Stimulated activated CD4-positive, alpha-beta T cell treated with anti-CD3 and anti-CD28 coated beads, Interleukin-15, amount 100 ng/mL, for 24 hours (primary cell): ENCODE results near the gene CCT2.
"Not testable (repeated sequence)": the region's sequence is repeated elsewhere in the genome, so short reads cannot be mapped to it uniquely, and the experiment has no call there.

Experiments used
- DNase-seq: peaks from one replicate; pipeline ENCODE4 v3.0.0-alpha.2; 2020

CCT2 gene

DNA sequence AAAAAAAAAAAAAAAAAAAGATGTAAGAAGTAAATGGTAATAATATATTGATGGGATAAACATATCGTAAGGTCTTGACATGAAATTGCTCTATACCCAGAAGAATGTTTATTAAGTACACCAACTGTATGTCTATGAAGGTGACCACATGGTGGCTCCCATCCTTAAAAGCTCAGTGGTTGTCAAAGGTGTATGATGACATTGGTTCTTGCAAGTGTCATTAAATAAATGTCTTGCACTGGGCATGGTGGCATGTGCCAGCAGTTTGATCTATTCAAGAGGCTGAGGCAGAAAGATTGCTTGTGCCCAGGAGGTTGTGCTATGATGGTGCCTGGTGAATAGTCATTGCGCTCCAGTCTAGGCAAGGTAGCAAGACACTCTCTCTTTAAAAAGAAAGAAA lies 10.4 kb downstream of the CCT2 start:
- DNase-seq = no peak

DNA sequence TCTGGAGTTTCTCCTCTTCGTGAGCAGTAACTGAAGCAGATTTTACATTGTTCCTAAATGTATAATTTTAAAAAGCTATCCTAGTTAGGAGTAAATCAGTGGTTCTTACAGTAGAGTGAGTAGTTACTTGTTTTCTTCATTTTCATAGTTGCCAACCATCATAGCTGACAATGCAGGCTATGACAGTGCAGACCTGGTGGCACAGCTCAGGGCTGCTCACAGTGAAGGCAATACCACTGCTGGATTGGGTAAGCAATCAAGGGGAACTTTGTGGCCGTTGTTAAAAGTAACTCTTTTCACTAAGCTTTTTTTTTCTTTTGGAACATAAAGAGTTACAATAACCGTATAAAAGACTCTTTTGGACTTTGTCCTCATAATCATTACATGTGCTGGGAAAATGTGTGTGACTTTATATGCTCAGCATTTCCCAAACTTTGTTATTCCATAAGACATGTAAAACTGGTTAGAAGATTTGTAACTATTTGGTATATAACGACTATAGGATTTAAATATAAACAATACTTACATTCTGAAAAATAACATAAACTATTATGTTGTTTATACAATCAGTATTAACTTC lies 13.0 kb downstream of the CCT2 start:
- no peak for DNase-seq

DNA sequence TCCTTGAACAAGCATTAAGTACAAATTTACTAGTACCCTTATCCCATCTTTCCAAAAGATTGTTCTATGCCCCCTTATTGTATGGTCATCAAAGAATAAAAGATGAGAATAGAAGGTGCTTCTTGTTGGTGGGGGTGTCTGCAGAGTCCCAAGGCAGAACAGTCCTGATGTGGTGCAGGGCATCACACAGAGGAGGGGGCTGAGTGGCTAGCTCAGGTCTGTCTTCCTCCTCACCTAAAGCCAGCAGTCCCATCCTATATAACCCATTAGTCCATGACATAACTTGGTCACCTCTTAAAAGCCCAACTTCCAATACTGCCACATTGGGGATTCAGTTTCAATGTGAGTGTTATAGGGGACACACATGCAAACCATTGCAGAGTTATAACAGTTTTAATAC lies 15.5 kb downstream of the CCT2 start:
- DNase-seq = no peak

DNA sequence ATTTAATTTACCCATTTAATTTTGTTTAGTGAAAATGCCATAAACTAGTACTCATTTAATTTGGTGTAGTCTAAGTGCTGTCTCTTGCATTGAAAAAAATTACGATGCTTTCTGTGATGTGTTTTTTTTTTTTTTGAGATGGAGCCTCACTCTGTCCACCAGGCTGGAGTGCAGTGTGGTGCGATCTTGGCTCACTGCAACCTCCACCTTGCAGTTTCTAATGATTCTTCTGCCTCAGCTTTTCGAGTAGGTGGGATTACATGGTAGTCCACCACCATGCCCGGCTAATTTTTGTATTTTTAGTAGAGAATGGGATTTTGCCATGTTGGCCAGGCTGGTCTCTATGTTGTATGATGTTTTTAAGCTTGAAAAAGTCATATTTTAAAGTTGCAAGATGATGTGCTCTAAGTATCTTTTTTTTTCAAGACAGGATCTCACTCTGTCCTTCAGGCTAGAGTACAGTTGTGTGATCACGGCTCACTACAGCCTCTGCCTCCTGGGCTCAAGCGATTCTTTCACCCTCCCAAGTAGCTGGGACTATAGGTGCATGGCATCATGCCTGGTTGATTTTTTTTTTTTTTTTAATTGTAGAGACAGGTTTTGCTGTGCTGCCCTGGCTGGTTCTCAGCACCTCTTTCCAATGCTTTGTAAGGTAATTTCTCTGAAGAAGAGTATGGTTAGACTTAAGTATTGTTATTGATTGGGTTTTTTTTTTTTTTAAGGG lies 16.9 kb downstream of the CCT2 start:
- DNase-seq = no peak

DNA sequence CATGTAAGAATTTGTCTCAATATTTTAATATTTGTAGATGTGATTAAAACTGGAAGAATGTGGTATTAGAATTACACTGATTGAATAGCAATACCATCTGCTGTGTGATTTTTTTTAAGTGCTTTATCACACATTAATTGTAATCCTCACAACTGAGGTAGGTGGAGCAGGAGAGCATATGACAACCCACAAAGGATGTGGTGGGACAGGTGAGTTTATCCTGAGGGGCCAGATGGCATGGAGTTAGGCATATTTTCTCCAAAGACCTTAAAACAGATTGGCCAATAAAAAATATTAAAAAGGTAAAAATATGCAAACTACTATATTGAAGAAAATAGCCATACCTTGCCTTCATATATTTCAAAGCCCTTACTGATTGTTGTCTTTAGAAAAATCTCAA lies 17.7 kb downstream of the CCT2 start:
- DNase-seq = no peak

DNA sequence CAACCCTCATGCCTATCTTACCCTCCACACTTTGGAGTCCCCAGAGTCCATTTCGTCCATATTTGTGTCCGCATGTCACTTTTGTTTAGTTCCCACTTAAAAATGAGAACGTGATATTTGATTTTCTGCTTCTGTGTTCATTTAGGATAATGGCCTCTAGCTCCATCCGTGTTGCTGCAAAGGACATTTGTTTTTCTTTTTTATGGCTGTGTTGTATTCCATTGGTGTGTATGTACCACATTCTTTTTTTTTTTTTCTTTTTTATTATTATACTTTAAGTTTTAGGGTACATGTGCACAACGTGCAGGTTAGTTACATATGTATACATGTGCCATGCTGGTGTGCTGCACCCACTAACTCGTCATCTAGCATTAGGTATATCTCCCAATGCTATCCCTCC lies 18.3 kb downstream of the CCT2 start:
- DNase-seq = not testable (repeated sequence)

DNA sequence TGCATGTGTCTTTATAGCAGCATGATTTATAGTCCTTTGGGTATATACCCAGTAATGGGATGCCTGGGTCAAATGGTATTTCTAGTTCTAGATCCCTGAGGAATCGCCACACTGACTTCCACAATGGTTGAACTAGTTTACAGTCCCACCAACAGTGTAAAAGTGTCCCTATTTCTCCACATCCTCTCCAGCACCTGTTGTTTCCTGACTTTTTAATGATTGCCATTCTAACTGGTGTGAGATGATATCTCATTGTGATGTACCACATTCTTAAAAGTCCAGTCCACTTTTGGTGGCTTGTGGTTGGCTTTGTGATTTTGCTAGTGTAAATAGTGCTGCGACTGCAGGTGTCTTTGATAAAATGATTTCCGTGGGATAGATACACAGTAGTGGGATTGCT lies 19.0 kb downstream of the CCT2 start:
- DNase-seq = not testable (repeated sequence)

DNA sequence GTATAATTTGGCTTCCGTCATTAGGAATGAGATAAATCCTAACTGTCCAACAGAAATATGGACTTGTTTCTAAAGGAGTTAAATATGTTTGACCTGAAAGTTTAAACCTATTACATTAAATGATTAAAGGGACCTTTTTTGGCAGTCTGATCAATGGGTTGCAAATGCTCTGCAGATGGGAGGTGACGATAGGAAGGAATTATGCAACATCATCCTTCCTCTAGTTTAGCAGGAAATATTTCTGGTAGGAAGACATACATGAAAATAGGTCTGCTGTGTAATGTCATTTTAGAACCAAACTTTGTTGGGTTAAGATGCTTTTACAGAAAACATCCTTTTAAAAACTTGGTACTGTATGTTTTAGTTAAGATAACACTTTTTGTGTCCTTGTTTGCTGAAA lies 22.9 kb downstream of the CCT2 start:
- no peak for DNase-seq

DNA sequence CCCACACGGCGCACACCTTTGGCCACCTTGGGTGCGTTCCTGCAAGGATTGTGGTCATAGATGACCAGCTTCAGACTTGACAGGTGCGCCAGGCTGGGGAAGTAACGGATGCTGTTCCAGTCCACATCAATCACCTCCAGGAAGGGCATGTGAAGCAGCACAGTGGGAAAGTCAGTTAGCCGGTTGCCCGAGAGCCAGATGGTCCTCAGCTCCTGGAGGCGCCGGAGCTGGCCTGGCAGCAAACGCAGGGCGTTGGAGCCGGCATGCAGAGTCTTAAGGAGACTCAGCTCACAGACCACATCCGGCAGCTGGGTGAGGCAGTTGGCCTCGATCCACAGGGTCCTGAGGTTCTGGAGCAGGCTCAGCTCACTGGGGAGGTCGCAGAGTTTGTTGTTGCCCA lies 24.9 kb downstream of the CCT2 start:
- no peak for DNase-seq

DNA sequence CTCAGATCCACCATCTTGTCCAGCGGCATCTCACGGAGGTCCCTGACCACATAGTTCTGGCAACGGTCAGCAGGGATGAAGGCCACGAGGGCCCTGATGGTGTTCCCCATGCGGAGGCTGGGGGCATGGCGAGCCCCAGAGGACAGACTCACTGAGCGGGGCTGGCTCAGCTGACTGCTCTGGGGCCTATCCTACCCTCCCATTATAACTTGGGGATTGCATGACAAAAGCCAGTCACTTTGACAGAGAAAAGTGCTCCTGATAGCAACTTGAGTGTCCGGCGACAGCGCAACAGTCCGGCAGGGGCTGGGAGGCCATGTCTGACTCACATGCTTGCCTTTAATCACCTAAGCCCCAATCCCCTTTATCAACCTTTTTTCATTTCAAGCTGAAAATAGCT lies 25.5 kb downstream of the CCT2 start, which contains the start of gene LRRC10:
TSS of gene LRRC10 (minus strand) at position 179 of the 400 bp plus-strand sequence. CDS start at position 110, 69 bp downstream.
- DNase-seq = no peak

DNA sequence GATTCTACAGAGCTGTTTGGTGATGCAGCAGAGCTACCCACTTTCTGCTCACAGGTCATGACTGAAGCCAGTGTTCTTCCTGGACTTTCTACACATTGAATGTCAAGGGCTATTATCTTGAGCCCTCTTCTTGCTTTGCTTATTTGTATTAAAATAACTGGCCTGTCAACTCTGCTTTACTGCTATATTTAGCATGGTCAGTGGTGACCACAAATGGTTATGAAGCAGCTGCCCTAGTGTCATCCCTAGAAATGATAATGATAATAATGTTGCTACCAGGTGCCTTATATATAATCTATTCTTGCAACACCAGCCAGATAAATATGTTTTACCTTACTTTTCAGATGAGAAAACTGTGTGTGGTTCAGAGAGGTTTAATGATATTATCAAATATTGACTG lies 28.1 kb downstream of the CCT2 start:
- DNase-seq = no peak

DNA sequence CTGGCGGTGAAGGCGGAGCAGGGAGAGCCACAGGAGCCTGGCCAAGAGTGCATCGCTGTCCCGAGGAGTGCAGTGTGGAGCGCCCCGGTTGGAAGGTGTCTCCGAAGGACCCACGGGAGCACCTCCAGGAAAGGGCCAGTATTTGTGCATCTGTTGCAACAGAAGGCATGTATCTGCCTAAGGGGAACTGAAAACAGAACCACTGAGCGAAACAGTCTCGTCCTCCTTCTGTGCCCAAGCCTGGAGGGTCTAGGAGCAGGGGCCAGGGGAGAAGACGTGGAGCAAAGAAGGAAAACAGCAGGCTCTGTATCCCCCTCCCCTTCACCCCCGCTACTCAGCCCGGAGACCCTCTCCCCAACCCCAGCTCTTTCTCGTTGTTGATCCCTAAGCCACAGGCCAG lies 30.8 kb downstream of the CCT2 start:
- DNase-seq = no peak

DNA sequence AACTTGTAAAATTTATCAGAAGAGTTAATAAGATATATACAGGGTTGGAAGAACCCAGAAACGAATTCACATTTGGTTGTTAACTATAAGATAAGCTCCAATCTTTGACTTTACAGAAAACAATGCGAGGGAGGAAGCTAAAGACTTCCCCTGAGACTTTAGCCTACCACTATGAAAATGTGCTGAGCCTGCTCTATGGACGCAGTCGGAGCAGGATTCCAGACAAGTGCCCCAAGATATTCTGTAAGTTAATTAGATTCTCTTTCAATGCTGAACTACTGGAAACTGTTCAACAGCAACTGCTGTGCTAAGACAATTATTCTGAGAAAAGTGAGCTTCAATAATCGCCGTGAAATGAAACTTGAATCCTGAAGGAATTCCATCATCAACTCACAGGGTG lies 33.8 kb downstream of the CCT2 start:
- DNase-seq = no peak

DNA sequence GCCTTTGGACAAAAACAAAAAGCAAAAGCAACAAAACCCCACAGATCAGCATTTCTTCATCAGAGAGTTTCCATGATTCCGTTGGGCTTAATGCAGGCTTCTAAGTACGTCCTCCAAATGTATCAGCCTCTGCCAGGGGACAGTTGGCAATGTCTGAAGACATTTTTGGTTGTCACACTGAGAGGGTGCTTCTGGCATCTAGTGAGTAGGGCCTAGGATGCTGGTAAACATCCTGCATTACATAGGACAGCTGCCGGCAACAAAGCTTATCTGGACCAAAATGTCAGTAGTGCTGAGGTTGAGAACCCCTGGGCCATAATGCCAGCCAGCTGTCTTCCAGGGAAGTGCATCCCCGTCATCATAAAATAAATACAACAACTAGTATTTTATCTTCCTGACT lies 34.8 kb downstream of the CCT2 start:
- no peak for DNase-seq

DNA sequence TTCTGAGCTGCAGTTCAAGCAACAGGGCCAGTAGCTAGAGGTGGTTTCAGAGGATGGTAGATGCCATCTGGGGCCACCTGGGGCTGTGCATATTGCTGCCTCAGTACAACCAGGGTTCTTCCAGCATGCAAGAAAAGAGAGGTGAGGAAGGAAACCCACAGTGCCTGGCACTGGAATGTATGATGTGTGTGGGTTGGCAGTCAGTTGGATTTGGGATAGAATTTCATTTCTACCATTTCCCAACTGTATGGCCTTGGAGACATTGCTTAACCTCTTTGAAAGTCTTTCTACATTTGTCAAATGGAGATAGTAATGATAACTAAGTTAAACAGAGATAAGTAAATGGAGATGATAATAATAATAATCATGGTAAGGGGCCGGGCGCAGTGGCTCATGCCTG lies 35.7 kb downstream of the CCT2 start:
- DNase-seq = no peak

DNA sequence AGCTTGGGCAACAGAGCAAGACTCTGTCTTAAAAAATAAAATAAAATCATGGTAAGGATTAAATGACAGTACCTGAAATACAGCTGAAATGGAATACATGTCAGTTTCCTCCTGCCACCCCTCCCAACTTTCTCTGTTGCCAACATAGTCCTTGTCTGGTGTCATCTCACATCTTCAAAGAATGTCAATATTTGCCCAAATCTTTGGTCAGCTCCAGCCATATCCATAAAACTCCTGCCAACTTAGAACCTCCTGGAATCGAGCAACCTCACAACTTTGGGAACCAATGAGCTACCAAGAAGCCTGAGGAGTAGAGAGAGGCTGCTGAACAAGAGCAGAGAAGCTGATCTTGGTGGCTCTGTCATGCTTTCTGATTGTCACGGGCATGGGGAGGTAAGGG lies 36.3 kb downstream of the CCT2 start:
- no peak for DNase-seq

DNA sequence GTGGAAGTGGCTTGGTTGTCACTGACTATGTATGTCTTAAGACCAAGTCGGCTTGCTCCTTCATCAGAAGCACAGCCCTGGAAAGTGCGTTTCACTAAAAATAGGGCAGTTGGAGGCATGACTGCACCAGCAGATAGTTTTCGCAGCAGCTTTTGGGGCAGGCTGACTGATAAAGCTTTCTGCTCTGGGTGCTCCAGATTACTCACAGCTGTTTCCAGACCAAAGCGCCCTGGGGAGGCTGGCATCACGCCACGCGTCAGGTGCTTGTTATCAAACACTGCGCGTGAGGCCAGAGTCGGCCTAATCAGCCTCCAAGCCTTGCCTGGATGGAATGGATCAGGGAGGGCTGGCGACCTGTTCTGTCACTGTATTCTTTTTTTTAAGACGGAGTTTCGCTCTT lies 38.7 kb downstream of the CCT2 start:
- no peak for DNase-seq

DNA sequence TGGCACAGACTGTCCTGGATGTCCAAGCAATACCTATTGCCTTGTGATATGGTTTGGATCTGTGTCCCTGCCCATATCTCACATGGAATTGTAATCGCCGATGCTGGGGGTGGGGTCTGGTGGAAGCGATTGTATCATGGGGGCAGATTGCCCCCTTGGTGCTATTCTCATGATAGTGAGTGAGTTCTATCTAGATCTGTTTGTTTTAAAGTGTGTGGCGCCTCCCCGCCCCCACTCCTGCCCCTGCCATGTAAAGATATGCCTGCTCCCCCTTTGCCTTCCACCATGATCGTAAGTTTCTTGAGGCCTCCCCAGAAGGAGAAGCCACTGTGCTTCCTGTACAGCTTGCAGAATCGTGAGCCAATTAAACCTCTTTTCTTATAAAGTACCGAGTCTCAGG lies 42.2 kb downstream of the CCT2 start:
- no peak for DNase-seq

DNA sequence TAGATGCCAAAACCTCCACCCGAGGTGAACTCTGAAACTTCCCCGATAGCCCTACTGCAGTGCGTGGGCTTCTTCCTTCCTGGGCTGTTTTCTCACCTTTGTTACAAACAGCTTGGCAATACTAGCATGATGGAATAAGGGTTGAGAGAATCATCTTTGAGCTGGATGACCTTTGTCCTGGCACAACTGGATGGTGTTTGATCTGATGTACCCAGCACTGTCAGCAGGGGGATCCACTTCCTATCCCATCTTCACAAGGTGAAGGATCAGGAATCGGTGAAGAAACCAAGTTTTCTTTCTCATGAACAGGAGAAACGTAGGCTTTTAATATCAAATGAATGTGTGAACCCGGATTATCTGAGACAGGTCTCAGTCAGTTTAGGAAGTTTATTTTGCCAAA lies 44.9 kb downstream of the CCT2 start:
- DNase-seq = no peak

DNA sequence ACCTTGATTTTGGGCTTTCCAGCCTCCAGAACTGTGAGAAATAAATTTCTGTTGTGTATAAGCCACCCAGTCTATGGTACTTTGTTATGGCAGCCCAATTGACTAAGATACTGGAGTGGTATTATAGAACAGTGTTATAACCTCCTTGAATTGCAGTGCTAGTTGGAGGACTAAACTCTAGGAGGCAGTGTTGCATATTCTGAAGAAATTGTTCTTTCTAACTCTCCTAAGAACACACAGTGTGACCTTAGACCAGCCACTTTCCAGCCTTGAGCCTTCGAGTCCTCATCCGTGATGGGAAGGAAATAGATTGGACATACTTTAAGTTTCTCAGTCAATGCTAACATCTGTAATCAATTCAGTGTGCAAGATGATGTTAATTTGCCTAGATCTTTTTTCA lies 47.8 kb downstream of the CCT2 start:
- no peak for DNase-seq

DNA sequence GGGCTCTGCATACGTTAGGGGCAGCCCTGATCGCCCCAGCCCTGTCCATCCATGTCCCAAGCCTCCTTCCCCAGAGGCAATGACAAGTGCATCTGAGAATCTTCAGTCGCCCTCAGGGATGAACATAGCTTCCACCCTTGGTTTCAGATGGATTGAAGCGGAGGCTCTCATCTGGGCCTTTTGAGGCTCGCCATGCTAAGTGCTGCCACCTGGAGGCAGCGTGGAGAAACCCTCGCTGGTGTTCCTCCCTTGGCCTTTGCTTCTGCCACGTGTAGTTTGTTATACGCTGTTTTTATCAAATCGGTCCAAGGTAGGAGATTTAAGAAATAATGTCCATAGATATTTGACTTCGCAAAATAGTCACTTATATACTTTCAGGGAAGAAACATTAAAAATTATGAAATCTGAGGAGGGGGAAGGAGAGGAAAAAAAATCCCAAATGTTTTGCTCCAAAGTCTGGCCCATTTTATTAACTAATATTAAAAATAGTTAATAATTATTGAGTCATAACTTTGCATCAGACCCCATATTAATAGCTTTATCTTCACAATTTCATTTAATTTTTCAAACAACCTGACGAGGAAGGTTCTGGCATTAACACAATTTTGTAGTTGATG lies 54.2 kb downstream of the CCT2 start:
- peak; percentile 78 for DNase-seq

DNA sequence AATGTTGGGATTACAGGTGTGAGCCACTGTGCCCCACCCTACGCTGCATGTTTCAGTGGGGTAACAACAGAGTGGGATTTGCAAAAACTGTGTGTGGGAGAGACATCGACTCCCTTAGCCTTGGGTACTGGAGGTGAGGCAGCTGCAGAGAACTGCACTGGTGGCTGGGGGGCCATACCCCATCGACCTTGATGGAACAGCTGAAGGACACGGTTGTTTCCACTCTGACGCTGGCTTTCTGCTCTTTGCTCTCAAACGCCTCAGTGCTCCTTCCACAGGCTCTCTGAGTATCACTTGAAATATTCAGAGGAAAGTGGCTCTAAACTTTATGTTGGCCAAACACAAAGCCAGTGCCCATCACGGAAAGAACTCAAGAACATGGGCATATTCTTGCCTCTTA lies 56.3 kb downstream of the CCT2 start:
- DNase-seq = no peak

DNA sequence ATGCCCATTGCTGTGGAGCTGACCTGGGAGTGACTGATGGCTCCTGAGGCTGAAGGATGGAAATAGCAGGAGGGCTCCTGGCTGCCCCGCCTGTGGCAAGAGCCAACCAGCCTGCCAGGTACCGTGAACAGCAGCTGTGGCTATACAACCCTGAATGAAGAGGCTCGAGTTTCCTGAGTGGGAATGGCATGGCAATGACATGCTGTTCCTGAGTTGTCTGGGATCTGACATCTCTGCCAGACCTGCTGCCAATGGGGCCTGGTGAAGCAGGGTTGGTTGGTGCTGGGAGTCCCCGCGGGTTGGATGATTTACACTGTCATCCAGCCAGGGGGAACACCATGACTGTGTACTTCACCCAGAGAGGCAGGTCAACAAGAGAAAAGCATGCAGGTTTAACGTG lies 57.3 kb downstream of the CCT2 start:
- no peak for DNase-seq

DNA sequence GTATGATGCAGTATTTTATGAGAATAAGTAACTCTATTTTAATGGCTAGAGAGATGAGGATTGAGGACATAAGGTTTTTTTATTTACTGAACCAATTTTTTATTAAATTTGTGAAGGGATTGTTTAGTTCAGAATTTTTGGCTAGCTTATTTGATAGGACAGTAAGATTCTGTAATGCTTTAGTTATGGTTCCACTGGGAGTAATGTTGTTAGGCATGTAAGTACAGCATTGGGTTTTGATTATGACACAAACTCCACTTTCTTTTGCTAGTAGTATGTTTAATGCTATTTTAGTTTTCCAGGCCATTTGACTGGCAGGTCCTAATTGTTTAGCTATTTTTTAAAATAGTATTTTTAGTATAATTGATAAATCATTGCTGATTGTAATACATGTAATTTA lies 59.3 kb downstream of the CCT2 start:
- no peak for DNase-seq

DNA sequence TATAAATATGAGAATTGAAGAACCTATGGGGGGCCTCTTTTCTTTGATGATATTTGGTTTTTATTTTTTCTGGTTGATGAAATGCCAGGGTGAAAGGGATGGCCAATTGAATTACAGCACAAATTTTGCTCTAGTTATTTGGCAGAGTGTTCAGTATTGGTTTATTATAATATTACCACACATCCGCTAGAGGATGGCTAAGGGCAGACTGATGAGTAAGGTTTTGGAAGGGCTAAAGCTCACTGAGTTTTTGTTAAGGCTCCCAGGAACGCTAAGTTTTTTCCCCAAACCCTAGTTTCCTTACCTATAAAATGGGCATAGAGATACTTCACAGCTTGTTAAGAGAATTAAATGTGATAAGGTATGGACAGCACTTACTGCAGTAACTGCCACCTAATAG lies 59.8 kb downstream of the CCT2 start:
- DNase-seq = no peak
